OCI-LY1 (cell line): ENCODE data around the gene TKFC.

ENCODE experiments used
- CTCF ChIP-seq: fragments of 200-600 bp; sonication (generic), shearing (Covaris generic); IDR thresholded peaks from 2 replicates; pipeline ENCODE4 v1.5.1; 2017; ENCODE audit warnings: mild to moderate bottlenecking, antibody characterized with exemption, low read length, moderate library complexity, mixed read lengths
- EZH2 ChIP-seq: fragments of 200-600 bp; sonication (generic), shearing (Covaris generic); IDR thresholded peaks from 2 replicates; pipeline ENCODE4 v1.8.0; 2017; ENCODE audit warnings: borderline replicate concordance, mixed run types, mild to moderate bottlenecking, antibody characterized with exemption, low read length, moderate library complexity, mixed read lengths

- no peak for TF ChIP-seq CTCF
- no peak for TF ChIP-seq EZH2
Measured at GRCh38 chr11:61350803-61351202, 17.8 kb downstream of the TKFC start.
